Measurements from ENCODE around the gene NECAB3.
"Not testable (repeated sequence)": the region's sequence is repeated elsewhere in the genome, so short reads cannot be mapped to it uniquely, and the experiment has no call there.

The NECAB3 gene

GRCh38 chr20:33674294-33675135 lies at the start of gene NECAB3:
Gene NECAB3, minus strand, starts transcription at chr20:33674428. Its CDS starts 76 bp downstream, at chr20:33674352.
- DNase-seq: peak; percentile 68 to 78

- DNase-seq: no peak
Observed at GRCh38 chr20:33721391-33722140, 47.3 kb upstream of the NECAB3 start.

- peak; percentile 79 to 84 for DNase-seq
Observed at GRCh38 chr20:33719989-33720709, 45.9 kb upstream of the NECAB3 start, which contains the start of gene PXMP4. Gene PXMP4, minus strand, starts transcription at chr20:33720310. Its CDS starts 103 bp downstream, at chr20:33720207.

GRCh38 chr20:33719277-33719988 lies 45.2 kb upstream of the NECAB3 start:
- no peak for DNase-seq

- no peak for DNase-seq
Observed at GRCh38 chr20:33716498-33716897, 42.3 kb upstream of the NECAB3 start.

GRCh38 chr20:33713865-33714367 lies 39.7 kb upstream of the NECAB3 start:
- DNase-seq: no peak

GRCh38 chr20:33711446-33711738 lies 37.2 kb upstream of the NECAB3 start:
- DNase-seq: no peak

- DNase-seq: no peak
Observed at GRCh38 chr20:33710681-33711445, 36.6 kb upstream of the NECAB3 start.

GRCh38 chr20:33709905-33710541 lies 35.8 kb upstream of the NECAB3 start:
- no peak for DNase-seq

- DNase-seq: no peak
Observed at GRCh38 chr20:33709398-33709797, 35.2 kb upstream of the NECAB3 start.

- DNase-seq: no peak
Observed at GRCh38 chr20:33707668-33708067, 33.4 kb upstream of the NECAB3 start.

GRCh38 chr20:33704197-33704924 lies 30.1 kb upstream of the NECAB3 start:
- no peak for DNase-seq

GRCh38 chr20:33703498-33704137 lies 29.4 kb upstream of the NECAB3 start:
- no peak for DNase-seq

- DNase-seq: no peak
Observed at GRCh38 chr20:33702861-33703260, 28.6 kb upstream of the NECAB3 start.

GRCh38 chr20:33701629-33702450 lies 27.6 kb upstream of the NECAB3 start:
- DNase-seq: no peak

- not testable (repeated sequence) for DNase-seq
Observed at GRCh38 chr20:33700696-33701441, 26.6 kb upstream of the NECAB3 start.

- DNase-seq: not testable (repeated sequence)
Observed at GRCh38 chr20:33698966-33699365, 24.7 kb upstream of the NECAB3 start.

GRCh38 chr20:33697129-33697528 lies 22.9 kb upstream of the NECAB3 start:
- DNase-seq: no peak

All from stimulated activated CD4-positive, alpha-beta T cell treated with anti-CD3 and anti-CD28 coated beads, Interleukin-2, amount 100 ng/mL, for 24 hours (primary cell).